RWPE2 (cell line): ENCODE measurements around the gene MRPL53.

Experiments
- ATAC-seq: fragments of 200-7000 bp; cut with Tn5 transposase; 3 replicates; pipeline ENCODE4 v1.9.1; 2021; ENCODE audit warnings: low read depth
- DNase-seq: peaks from one replicate; pipeline ENCODE4 v3.0.0-alpha.2; 2020; ENCODE audit warnings: low spot score
- H3K27ac ChIP-seq: fragments of 450-650 bp; 2 replicates; pipeline ENCODE4 v1.5.1; 2017; ENCODE audit warnings: mild to moderate bottlenecking; ENCODE audit not compliant: poor library complexity, severe bottlenecking
- H3K27me3 ChIP-seq: fragments of 250-450 bp; sonication (Bioruptor Pico); 2 replicates; pipeline ENCODE4 v1.5.1; 2021; ENCODE audit warnings: mild to moderate bottlenecking, moderate library complexity; ENCODE audit not compliant: insufficient read depth, poor library complexity, severe bottlenecking
- H3K36me3 ChIP-seq: fragments of 250-450 bp; sonication (Bioruptor Pico); 2 replicates; pipeline ENCODE4 v1.5.1; 2020; ENCODE audit warnings: low read depth, mild to moderate bottlenecking, moderate library complexity
- H3K4me1 ChIP-seq: fragments of 250-450 bp; sonication (Bioruptor Pico); 2 replicates; pipeline ENCODE4 v1.5.1; 2021; ENCODE audit warnings: mild to moderate bottlenecking, moderate library complexity; ENCODE audit not compliant: insufficient read depth, poor library complexity, severe bottlenecking
- H3K4me3 ChIP-seq: fragments of 250-450 bp; sonication (Bioruptor Pico); 2 replicates; pipeline ENCODE4 v1.5.1; 2021; ENCODE audit warnings: mild to moderate bottlenecking, moderate library complexity; ENCODE audit not compliant: severe bottlenecking
- H3K9me3 ChIP-seq: fragments of 250-450 bp; sonication (Bioruptor Pico); 2 replicates; pipeline ENCODE4 v1.5.1; 2021; ENCODE audit warnings: mild to moderate bottlenecking, moderate library complexity; ENCODE audit not compliant: severe bottlenecking
- TF ChIP-seq, protein P1 (sequence below): fragments of 450-650 bp; IDR thresholded peaks from one replicate; pipeline ENCODE4 v1.5.1; 2017; ENCODE audit warnings: mild to moderate bottlenecking, moderate library complexity; ENCODE audit not compliant: poor library complexity, severe bottlenecking

The MRPL53 gene

DNA sequence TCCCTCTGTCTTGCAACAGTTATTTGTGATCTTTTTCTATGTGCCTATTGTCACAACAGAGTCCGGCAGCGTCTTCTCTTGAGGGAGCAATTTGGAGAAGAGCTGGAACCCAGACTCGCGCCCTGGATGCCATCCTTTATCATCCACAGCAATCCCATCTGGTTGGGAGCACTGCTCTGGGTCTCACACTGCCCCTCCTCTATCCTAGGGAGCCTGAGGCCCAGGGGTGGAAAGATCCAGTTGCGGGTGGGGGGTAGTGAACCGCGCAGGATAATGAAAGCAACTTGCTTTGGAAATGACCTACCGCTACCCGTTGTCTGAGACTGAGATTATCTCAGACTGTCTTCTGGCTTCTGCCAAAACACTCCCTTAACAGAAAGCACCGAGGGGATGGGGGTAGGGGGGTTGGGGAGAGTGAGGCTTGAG, 13.5 kb downstream of the MRPL53 start:
- TF ChIP-seq, protein P1, sequence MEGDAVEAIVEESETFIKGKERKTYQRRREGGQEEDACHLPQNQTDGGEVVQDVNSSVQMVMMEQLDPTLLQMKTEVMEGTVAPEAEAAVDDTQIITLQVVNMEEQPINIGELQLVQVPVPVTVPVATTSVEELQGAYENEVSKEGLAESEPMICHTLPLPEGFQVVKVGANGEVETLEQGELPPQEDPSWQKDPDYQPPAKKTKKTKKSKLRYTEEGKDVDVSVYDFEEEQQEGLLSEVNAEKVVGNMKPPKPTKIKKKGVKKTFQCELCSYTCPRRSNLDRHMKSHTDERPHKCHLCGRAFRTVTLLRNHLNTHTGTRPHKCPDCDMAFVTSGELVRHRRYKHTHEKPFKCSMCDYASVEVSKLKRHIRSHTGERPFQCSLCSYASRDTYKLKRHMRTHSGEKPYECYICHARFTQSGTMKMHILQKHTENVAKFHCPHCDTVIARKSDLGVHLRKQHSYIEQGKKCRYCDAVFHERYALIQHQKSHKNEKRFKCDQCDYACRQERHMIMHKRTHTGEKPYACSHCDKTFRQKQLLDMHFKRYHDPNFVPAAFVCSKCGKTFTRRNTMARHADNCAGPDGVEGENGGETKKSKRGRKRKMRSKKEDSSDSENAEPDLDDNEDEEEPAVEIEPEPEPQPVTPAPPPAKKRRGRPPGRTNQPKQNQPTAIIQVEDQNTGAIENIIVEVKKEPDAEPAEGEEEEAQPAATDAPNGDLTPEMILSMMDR = no peak
- Histone ChIP-seq H3K27ac (peak overlapping the region; percentile 85), H3K4me1 (peaks cover 12% of the 10 kb centered on the region), H3K36me3 (peaks cover 24% of the 10 kb centered on the region), H3K9me3 (no peaks in the 10 kb centered on the region), H3K4me3 (peak overlapping the region; percentile 60), H3K27me3 (no peaks in the 10 kb centered on the region)
- DNase-seq (no peak), ATAC-seq (no peak)

DNA sequence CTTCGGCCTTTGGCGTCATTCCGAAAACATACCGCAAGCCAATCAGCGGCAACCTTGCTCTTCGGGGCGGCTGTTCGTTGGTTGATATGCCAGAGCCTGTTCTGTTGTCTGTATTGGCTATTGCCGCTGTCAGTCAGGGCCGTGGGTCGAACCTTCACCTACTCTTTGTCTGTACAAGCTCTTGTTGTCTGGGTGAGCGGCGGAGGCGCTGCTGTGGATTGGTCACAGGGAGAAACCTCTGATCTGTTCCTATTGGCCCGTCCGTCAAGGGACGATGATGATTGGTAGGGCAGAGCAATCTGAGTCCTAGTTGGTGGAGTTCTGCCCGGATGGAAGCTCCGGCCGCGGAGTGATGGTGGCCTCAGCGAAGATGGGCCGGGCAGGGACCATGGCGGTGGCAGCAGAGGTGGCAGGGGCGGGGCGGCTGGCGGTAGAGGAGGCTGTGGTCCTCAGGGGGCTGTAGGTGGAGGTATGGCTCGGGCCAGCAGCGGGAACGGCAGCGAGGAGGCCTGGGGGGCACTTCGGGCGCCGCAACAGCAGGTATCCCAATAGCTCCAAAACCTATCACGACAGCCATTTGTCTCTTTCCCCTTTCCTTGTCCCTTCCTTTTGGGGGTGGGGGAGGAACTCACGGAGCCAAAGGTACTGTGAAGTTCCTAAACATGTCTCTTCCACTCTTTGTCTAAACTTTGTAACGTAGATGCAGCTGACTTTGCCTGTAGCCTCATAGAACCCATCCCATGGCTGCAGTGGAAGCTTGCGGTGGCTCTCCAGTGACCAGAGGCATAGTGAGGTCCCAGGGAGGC, 14.1 kb downstream of the MRPL53 start, which contains the start of gene WBP1:
TSS of gene WBP1 (plus strand) at position 307 of the 806 bp plus-strand sequence. CDS start at position 472, 165 bp downstream.
- TF ChIP-seq, protein P1 = no peak
- ATAC-seq = peak; percentile 89
- peaks cover 24% of the 10 kb centered on the region for H3K36me3 ChIP-seq
- H3K27ac ChIP-seq = peak within 1 kb of the TSS; percentile 85
- peak; percentile 100 for DNase-seq
- no peaks in the 10 kb centered on the region for H3K9me3 ChIP-seq
- peaks cover 12% of the 10 kb centered on the region for H3K4me1 ChIP-seq
- H3K4me3 ChIP-seq = peak within 1 kb of the TSS; percentile 60
- H3K27me3 ChIP-seq = no peaks in the 10 kb centered on the region

DNA sequence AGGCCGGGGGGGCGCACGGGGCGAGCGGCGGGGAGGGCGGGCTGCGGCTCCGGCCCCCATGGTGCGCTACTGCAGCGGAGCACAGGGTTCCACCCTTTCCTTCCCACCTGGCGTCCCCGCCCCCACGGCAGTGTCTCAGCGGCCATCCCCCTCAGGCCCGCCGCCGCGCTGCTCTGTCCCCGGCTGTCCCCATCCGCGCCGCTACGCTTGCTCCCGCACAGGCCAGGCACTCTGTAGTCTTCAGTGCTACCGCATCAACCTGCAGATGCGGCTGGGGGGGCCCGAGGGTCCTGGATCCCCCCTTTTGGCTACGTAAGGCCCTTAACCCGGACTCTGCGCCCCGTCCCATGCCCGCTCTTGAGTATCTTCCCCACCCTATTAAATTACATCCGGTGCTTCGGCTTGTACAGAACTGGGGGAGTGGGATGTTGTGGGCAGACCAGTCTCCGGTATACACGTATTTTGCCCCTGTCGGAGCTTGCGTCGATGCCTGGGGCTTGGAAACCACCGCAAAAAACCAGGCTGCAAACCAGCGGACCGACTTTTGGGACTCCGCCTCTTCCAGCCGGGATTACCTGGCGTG, 14.8 kb downstream of the MRPL53 start:
- Histone ChIP-seq H3K36me3 (peaks cover 17% of the 10 kb centered on the region), H3K4me1 (peaks cover 12% of the 10 kb centered on the region), H3K27ac (peak overlapping the region; percentile 85), H3K4me3 (peak overlapping the region; percentile 60), H3K27me3 (no peaks in the 10 kb centered on the region), H3K9me3 (no peaks in the 10 kb centered on the region)
- DNase-seq (peak; percentile 79), ATAC-seq (peak; percentile 27)
- TF ChIP-seq, protein P1 = no peak

DNA sequence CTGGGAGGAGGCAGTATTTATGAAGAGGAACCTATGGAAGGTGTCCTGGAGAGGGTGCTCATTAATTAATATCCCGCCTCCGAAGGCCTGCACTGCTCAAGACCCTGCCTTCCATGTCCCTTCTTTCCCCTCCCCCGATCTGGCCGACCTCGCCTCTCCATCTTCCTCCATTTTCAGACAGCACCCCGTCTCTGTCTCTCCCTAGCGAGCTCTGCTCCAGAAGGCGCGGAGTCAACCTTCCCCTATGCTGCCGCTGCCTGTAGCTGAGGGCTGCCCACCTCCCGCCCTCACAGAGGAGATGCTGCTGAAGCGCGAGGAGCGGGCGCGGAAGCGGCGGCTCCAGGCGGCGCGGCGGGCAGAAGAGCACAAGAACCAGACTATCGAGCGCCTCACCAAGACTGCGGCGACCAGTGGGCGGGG, 15.3 kb downstream of the MRPL53 start:
- no peaks in the 10 kb centered on the region for H3K9me3 ChIP-seq
- DNase-seq = no peak
- peak overlapping the region; percentile 85 for H3K27ac ChIP-seq
- ATAC-seq = no peak; the same call in 2 of the 3 replicates
- H3K27me3 ChIP-seq = no peaks in the 10 kb centered on the region
- peak overlapping the region; percentile 60 for H3K4me3 ChIP-seq
- H3K36me3 ChIP-seq = peaks cover 13% of the 10 kb centered on the region
- H3K4me1 ChIP-seq = peaks cover 12% of the 10 kb centered on the region
- TF ChIP-seq, protein P1 = no peak
